ENCODE measurements around the gene ATP6V1G2. TPM values are rescaled to one million over a fixed set of nuclear protein-coding genes. Genes with fewer than 3 reads are reported as not detected.
"Not testable (repeated sequence)": the region's sequence is repeated elsewhere in the genome, so short reads cannot be mapped to it uniquely, and the experiment has no call there.

Gene ATP6V1G2
- total RNA-seq, 2 donors from 2014 or later, result 1.4 to 2.0 TPM

DNA sequence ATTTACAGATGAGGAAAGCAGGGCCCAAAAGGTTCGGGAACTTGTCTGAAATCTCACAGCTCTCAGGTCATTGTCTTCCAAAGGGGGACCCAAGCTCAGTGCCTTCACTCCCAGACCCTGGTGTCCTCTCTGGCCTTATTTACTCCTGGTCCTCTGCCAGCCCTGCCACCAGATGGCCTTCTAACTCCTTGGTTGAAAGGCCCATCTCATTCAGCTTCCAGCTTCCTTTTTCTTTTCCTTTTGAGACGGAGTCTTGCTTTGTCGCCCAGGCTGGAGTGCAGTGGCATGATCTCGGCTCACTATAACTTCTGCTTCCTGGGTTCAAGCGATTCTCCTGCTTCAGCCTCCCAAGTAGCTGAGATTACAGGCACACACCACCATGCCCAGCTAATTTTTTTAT, 5.0 kb upstream of the ATP6V1G2 start:
- not testable (repeated sequence) for H3K27ac Mint-ChIP-seq; H3K9me3 ChIP-seq (ENCODE audit: control insufficient read depth, low read length, poor library complexity, severe bottlenecking); H3K36me3 Mint-ChIP-seq (ENCODE audit: low read depth); H3K27me3 Mint-ChIP-seq; H3K4me3 Mint-ChIP-seq
- peaks cover 21% of the 10 kb centered on the region for H3K4me1 Mint-ChIP-seq
- DNase-seq, result peak; percentile 39 to 54 (median 53)
- ATAC-seq, result peak; percentile 18

- DNase-seq (no peak), ATAC-seq (no peak)
- no peaks in the 10 kb centered on the region for H3K36me3 Mint-ChIP-seq (ENCODE audit: low read depth)
- H3K4me3 Mint-ChIP-seq, result peak overlapping the region; percentile 98
- no peaks in the 10 kb centered on the region for H3K27me3 Mint-ChIP-seq
- H3K27ac Mint-ChIP-seq, result peak overlapping the region; percentile 94
- H3K9me3 ChIP-seq (ENCODE audit: control insufficient read depth, low read length, poor library complexity, severe bottlenecking), result no peaks in the 10 kb centered on the region
- peaks cover 24% of the 10 kb centered on the region for H3K4me1 Mint-ChIP-seq
Observed at GRCh38 chr6:31548544-31548873, 2.1 kb upstream of the ATP6V1G2 start.

- Mint-ChIP-seq H3K36me3 (ENCODE audit: low read depth) (no peaks in the 10 kb centered on the region), H3K4me1 (peaks cover 27% of the 10 kb centered on the region), H3K4me3 (peak overlapping the region; percentile 98), H3K27ac (peak overlapping the region; percentile 94), H3K27me3 (no peaks in the 10 kb centered on the region)
- DNase-seq, result no peak
- H3K9me3 ChIP-seq (ENCODE audit: control insufficient read depth, low read length, poor library complexity, severe bottlenecking), result no peaks in the 10 kb centered on the region
- no peak for ATAC-seq
Observed at GRCh38 chr6:31547727-31548543, 1.5 kb upstream of the ATP6V1G2 start.

DNA sequence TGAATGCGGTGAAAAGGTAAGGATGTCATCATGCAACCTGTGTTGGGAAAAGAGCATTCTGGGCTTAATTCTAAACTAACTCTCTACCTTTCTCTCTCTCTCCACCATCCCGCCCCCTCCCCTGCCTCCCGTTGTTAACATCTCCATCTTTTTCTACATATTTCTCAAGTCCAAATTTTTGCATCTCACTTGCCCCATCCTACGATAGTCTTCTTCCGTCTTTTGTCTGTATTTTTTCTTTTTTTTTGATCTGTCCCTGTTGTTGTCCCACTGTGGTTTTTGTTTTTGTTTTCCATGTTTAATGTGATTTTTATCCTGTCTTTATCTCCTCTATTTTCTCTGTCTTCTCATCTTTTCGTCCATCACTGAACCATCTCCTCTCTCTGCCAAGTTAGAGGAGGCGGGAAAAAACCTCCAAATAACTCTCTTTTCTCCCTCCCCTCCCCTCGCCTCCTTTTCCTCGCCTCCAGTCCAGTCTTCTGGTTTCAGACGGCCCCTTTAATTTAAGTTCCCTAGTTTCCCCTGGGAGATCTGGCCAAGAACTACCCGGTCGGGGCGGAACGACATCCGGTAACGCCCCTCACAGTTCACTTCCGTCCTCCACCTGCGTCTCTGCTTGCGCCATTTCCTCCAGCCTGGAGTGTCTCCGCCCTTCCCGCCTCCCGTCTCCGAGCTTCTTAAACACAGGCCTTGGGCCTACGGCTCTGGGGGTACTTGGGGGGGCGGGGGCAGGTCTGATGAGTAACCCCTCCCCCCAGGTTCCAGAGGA, 734 bp upstream of the ATP6V1G2 start, which contains the start of gene NFKBIL1:
TSS of gene NFKBIL1 (plus strand) at position 651 of the 769 bp plus-strand sequence. CDS start at position 738, 87 bp downstream.
- Mint-ChIP-seq H3K36me3 (ENCODE audit: low read depth) (no peaks in the 10 kb centered on the region), H3K27me3 (no peaks in the 10 kb centered on the region), H3K4me1 (peaks cover 29% of the 10 kb centered on the region), H3K4me3 (peak within 1 kb of the TSS; percentile 98), H3K27ac (peak within 1 kb of the TSS; percentile 94)
- ATAC-seq (peak; percentile 86), DNase-seq (peak; percentile 70 to 81 (median 75))
- H3K9me3 ChIP-seq (ENCODE audit: control insufficient read depth, low read length, poor library complexity, severe bottlenecking), result no peaks in the 10 kb centered on the region

GRCh38 chr6:31545291-31545690, 1.1 kb downstream of the ATP6V1G2 start:
- Mint-ChIP-seq H3K4me3 (peak overlapping the region; percentile 7), H3K27me3 (no peaks in the 10 kb centered on the region), H3K36me3 (ENCODE audit: low read depth) (peaks cover 7% of the 10 kb centered on the region), H3K4me1 (peaks cover 42% of the 10 kb centered on the region), H3K27ac (peak overlapping the region; percentile 94)
- no peak for ATAC-seq
- H3K9me3 ChIP-seq (ENCODE audit: control insufficient read depth, low read length, poor library complexity, severe bottlenecking), result no peaks in the 10 kb centered on the region
- DNase-seq, result no peak

DNA sequence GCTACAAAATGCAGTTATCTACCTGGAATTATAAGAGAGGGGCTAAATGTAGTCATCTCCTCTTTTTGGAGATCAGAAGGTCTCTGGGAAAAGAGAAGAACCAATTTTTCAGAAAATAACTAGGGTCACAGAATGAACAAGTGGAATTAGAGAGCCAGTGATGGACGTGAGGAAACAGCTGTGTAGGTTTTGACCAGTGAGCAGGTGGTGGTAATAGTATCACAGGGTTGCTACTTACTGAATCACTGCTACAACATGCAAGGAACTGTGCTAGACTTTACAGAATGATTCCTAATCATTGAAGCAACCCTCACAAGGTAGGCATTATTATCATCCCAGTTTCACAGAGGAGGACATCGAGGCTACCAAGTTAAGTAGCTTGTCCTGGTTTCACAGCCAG, 1.7 kb downstream of the ATP6V1G2 start:
- DNase-seq, result no peak
- Mint-ChIP-seq H3K27ac (peak overlapping the region; percentile 94), H3K4me3 (no peak overlapping the region), H3K27me3 (no peaks in the 10 kb centered on the region), H3K4me1 (peaks cover 48% of the 10 kb centered on the region), H3K36me3 (ENCODE audit: low read depth) (peaks cover 12% of the 10 kb centered on the region)
- no peaks in the 10 kb centered on the region for H3K9me3 ChIP-seq (ENCODE audit: control insufficient read depth, low read length, poor library complexity, severe bottlenecking)
- no peak for ATAC-seq

DNA sequence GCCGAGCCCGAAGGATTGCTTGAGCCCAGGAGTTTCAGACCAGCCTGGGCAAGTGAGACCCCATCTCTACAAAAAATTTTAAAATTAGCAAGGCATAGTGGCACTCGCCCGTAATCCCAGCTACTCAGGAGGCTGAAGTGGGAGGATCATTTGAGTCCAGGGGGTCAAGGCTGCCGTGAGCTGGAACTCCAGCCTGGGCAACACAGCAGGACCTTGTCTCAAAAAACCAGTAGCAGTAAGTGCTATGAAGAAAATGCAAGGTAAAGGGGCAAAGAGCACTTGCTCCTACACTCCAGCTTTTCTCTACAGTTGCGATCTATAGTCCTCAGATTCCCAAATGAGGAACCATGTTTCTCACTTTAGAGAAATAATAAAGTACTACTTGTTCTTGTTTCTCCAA, 2.8 kb downstream of the ATP6V1G2 start:
- peaks cover 18% of the 10 kb centered on the region for H3K36me3 Mint-ChIP-seq (ENCODE audit: low read depth)
- H3K4me1 Mint-ChIP-seq, result peaks cover 59% of the 10 kb centered on the region
- no peaks in the 10 kb centered on the region for H3K27me3 Mint-ChIP-seq
- DNase-seq, result no peak
- no peak overlapping the region for H3K4me3 Mint-ChIP-seq
- peak overlapping the region; percentile 100 for H3K27ac Mint-ChIP-seq
- ATAC-seq, result no peak
- no peaks in the 10 kb centered on the region for H3K9me3 ChIP-seq (ENCODE audit: control insufficient read depth, low read length, poor library complexity, severe bottlenecking)

GRCh38 chr6:31541658-31542521, 4.5 kb downstream of the ATP6V1G2 start, which contains the start of gene DDX39B:
TSS of gene DDX39B (minus strand) at chr6:31542003. CDS start at chr6:31540532, 1,471 bp downstream.
- Mint-ChIP-seq H3K27me3 (no peaks in the 10 kb centered on the region), H3K36me3 (ENCODE audit: low read depth) (peaks cover 18% of the 10 kb centered on the region), H3K27ac (peak within 1 kb of the TSS; percentile 100), H3K4me1 (peaks cover 56% of the 10 kb centered on the region), H3K4me3 (peak within 1 kb of the TSS; percentile 97)
- no peaks in the 10 kb centered on the region for H3K9me3 ChIP-seq (ENCODE audit: control insufficient read depth, low read length, poor library complexity, severe bottlenecking)
- ATAC-seq (peak; percentile 76), DNase-seq (peak; percentile 84 to 88 (median 86))

GRCh38 chr6:31541059-31541657, 5.2 kb downstream of the ATP6V1G2 start:
- Mint-ChIP-seq H3K36me3 (ENCODE audit: low read depth) (peaks cover 18% of the 10 kb centered on the region), H3K27ac (peak overlapping the region; percentile 100), H3K4me3 (peak overlapping the region; percentile 97), H3K4me1 (peaks cover 49% of the 10 kb centered on the region), H3K27me3 (no peaks in the 10 kb centered on the region)
- ATAC-seq (peak; percentile 50), DNase-seq (peak; percentile 32 to 56 (median 47))
- no peaks in the 10 kb centered on the region for H3K9me3 ChIP-seq (ENCODE audit: control insufficient read depth, low read length, poor library complexity, severe bottlenecking)

GRCh38 chr6:31540640-31541039, 5.8 kb downstream of the ATP6V1G2 start:
- H3K9me3 ChIP-seq (ENCODE audit: control insufficient read depth, low read length, poor library complexity, severe bottlenecking), result no peaks in the 10 kb centered on the region
- H3K27ac Mint-ChIP-seq, result peak overlapping the region; percentile 100
- DNase-seq, result no peak
- H3K36me3 Mint-ChIP-seq (ENCODE audit: low read depth), result peaks cover 22% of the 10 kb centered on the region
- H3K4me1 Mint-ChIP-seq, result peaks cover 48% of the 10 kb centered on the region
- no peak for ATAC-seq
- H3K4me3 Mint-ChIP-seq, result peak overlapping the region; percentile 97
- no peaks in the 10 kb centered on the region for H3K27me3 Mint-ChIP-seq

GRCh38 chr6:31538805-31539400, 7.5 kb downstream of the ATP6V1G2 start:
- ATAC-seq (no peak), DNase-seq (no peak)
- peaks cover 47% of the 10 kb centered on the region for H3K4me1 Mint-ChIP-seq
- no peaks in the 10 kb centered on the region for H3K9me3 ChIP-seq (ENCODE audit: control insufficient read depth, low read length, poor library complexity, severe bottlenecking)
- H3K27me3 Mint-ChIP-seq, result no peaks in the 10 kb centered on the region
- H3K36me3 Mint-ChIP-seq (ENCODE audit: low read depth), result peaks cover 22% of the 10 kb centered on the region
- H3K27ac Mint-ChIP-seq, result peak overlapping the region; percentile 100
- peak overlapping the region; percentile 97 for H3K4me3 Mint-ChIP-seq
